GM21717 (cell line): ENCODE data around the gene TSPAN7.

ENCODE experiments used
- ATAC-seq: cut with Tn5 transposase; IDR thresholded peaks from one replicate; pipeline ENCODE4 v1.9.1; 2021; ENCODE audit warnings: mild to moderate bottlenecking, moderate library complexity; ENCODE audit not compliant: unreplicated experiment

Gene TSPAN7

GRCh38 chrX:38641197-38641596 is 79.9 kb downstream of the TSPAN7 start:
- no peak for ATAC-seq

DNA sequence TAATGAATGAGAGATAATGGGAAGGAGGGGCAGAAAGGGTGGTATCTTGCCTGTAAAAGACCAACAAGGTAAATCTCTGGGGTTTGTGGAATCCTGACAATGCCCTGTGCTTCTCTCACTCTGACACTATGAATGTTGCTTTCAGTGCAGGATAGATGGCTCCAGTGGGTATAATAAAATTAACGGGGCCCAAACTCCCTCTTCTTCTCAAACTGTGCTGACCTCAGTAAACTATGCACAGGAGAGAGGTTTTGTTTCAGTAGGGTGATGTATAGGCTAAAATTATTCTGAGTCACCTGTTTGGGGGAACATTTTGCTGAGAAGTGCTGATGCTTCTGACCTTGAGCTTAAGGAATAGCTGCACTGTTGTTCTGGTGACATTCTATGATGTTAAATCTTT is 82.6 kb downstream of the TSPAN7 start:
- no peak for ATAC-seq

- ATAC-seq = no peak
Measured at GRCh38 chrX:38646129-38646528, 84.8 kb downstream of the TSPAN7 start.

DNA sequence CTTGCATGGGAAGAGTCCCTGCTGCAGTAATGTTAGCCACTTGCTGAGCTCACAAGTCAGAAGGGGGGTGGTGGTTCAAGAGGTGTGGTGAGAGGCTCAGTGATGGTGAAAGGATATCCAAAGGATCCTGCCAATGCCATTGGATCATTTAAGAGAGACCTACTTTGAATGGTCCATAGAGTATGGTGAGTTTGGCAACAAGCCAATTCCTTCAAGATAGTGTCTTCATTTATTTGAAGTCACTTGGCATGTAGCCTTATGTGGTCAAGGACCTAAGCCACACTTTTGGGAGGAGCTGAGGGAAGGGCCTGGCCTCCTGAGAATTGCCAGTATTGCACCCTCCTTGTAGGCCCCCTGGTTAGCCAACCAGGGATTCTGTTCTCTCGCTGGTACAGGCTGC is 87.9 kb downstream of the TSPAN7 start:
- no peak for ATAC-seq

- no peak for ATAC-seq
Measured at GRCh38 chrX:38649674-38650647, 88.6 kb downstream of the TSPAN7 start.

DNA sequence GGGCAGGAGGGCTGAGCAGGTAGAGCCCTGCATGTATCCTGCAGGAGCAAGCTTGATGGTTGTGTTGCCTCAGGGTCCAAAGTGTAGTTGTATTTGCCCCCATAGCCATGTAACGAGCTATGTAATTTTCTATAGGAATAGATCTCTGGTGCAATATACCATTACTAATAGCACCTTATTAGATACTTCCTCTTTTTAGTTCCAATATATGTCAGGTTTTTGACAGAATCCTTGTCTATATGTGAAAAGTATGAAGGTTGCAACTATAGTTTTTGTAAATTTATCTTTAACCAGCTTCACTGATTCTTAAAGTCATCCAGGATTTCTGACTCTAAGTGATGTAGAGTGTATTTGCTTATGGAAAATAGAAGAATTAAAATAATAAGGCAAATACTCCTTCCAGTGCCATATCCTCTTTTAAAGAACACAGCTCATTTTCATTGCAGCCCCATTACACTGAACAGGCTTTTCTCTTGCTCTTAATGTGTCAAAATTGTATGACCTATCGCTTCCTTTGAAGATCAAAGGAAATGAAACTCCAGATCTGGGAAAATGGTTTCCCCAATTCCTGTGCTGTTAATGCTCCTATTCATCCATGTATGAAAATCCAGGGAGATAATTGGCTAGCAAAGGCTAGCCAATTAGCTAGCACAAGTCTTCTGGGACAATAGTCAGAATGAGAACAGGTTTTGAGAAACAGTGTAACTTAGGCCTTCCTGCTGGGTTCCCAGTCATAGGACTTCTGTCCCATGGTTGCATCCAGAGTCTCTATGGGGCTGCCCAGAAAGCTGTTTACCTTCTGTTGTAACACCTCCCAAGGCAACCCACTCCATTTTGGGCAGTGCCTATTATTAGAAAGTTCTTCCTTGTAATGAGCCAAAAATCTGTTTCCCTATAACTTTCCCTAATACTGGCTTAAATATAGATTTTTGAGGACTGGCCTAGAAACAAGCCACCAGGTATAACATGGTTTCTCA is 90.6 kb downstream of the TSPAN7 start:
- ATAC-seq = no peak

DNA sequence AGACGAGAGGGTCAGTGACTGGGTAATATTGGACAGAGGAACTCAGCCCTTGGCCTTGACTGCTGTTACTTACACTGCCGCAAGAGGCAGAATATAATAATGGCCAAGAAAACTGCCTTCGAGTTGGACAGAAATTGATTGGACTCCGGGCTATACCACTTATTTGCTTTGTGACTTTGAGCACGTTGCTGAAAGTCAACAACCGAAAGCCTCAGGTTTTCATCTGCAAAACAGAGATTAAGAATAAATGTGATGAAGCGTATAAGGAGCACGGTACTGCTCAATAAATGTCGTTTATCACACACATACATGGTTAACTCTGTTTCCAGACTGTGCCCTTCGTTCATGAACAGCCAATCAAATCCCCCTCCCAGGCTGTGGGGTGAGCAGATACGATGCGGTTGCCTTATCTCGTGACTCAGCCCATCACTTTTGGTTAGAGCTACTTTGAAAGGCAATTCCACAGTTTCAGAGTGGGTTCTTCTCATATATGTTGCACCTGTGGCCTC is 91.6 kb downstream of the TSPAN7 start:
- no peak for ATAC-seq

DNA sequence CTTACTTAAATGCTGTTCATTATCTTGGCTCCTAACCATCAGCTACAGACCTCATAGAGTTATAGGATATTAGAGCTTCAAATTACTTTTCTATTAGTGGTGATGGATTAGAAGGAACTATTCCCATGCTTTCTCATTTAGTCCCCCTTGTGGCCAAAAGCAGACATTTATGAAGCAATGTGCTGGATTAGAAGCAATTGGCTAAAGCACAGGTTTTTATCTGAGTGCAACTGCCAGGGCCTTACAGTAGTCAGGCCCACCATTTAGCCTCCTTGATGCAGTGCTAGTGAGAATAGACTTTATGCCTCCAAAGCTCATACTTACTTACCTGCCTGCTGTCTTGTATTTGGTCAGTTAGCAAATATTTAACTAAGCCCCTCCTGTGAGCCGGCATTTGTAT is 93.0 kb downstream of the TSPAN7 start:
- no peak for ATAC-seq

GRCh38 chrX:38656350-38656915 is 95.1 kb downstream of the TSPAN7 start:
- ATAC-seq = no peak

GRCh38 chrX:38657562-38657961 is 96.2 kb downstream of the TSPAN7 start:
- peak; percentile 45 for ATAC-seq

- no peak for ATAC-seq
Measured at GRCh38 chrX:38660395-38661102, 99.2 kb downstream of the TSPAN7 start.

GRCh38 chrX:38661103-38661441 is 99.7 kb downstream of the TSPAN7 start:
- no peak for ATAC-seq

- ATAC-seq = peak; percentile 43
Measured at GRCh38 chrX:38661561-38661960, 100.2 kb downstream of the TSPAN7 start.

DNA sequence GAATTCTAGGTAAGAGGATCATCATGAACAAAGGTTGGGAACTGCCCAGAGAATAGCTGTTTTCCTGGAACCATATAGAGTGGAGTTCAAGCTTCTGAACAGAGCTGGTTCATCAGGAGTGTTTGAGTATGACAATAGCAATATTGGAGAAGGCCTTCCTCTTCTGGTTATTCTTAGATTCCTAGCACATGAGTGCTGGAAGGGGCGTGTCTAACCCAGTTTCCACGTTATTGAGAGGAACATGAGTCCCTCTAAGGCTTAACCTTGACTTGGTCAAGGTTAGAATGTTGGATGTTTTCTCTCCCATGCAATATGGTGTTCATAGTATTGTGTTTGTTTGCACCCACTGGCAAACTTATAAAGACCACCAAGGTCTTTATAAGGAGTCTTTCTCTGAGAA is 101.3 kb downstream of the TSPAN7 start:
- ATAC-seq = no peak

DNA sequence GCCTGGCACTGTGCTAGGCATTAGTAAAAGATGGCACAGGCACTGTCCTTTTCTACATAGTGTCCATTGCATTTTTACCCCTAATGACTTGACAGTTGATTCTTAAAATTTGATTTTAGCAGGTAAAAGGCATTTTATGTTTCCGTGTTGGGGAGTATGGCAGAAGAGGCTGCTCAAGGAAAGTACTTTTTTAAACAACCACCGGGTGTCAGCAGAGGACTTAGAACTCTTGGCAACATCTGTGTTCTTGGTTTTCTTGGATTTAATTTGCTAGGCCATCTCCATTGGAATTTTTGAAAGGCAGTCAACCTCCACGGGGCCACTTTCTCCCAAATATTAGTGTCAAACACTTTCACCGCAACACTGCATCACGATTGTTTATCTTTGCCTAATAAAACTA is 102.9 kb downstream of the TSPAN7 start:
- ATAC-seq = no peak

DNA sequence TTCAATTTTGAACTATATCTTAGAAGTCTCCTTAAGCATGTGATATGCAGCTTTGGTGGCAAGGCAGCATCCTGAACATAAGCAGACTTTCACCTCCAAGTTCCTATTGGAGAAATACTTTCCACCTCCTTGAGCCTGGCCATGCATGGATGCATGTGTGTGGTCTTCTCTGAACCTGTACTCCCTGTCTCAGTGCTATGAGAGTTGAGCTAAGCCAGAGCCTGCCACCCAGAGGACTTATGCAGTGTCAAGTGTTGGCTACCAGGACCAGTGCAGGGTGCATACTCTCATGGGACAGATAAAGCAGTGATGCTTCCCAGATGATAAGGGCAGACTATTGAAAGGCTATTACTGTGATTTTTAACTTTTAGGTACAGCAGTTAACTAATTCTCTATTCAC is 105.6 kb downstream of the TSPAN7 start:
- ATAC-seq = no peak

DNA sequence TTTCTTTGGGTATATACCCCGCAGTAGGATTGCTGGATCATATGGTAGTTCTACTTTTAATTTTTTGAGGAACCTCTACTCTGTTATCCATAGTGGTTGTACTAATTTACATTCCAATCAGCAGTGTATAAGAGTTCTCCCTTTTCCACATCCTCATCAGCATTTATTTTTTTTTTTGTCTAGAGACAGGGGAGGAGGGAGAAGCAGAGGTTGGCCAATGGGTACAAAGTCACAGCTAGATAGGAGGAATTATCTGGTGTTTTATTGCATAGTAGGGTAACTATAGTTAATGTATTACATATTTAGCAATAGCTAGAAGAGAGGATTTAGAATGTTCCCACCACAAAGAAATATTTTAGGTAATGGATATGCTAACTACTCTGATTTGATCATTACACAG is 107.4 kb downstream of the TSPAN7 start:
- ATAC-seq = no peak

- ATAC-seq = no peak
Measured at GRCh38 chrX:38669428-38669827, 108.1 kb downstream of the TSPAN7 start.

GRCh38 chrX:38672646-38673045 is 111.3 kb downstream of the TSPAN7 start:
- no peak for ATAC-seq

DNA sequence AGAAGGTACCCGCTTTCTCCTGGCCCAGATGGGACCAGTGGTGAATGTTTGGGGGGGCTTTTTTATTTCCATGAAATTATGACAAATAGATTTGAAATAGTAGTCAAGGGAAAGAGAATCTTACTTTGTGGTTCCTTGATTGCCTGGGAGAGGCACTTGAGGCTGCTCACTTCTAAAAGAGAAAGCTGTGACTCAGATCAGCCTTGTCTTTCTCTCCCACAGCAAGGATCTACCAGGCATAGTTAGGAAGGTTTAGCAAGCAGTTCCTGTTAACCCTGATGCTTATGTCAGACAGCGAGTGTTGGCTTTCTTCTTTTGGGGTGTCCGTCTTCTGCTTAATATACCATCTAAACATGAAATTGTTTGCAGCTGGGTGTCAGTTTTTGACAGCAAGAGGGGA is 114.5 kb downstream of the TSPAN7 start:
- ATAC-seq = no peak

GRCh38 chrX:38678183-38678582 is 116.8 kb downstream of the TSPAN7 start:
- ATAC-seq = no peak
